ENCODE data around the gene PRKAR2B. TPM values are rescaled to one million over a fixed set of nuclear protein-coding genes. Genes with fewer than 3 reads are reported as not detected.
"Not testable (repeated sequence)": the region's sequence is repeated elsewhere in the genome, so short reads cannot be mapped to it uniquely, and the experiment has no call there.

Gene PRKAR2B
- total RNA-seq, 1 donor from 2014 or later: 21.8 TPM

DNA sequence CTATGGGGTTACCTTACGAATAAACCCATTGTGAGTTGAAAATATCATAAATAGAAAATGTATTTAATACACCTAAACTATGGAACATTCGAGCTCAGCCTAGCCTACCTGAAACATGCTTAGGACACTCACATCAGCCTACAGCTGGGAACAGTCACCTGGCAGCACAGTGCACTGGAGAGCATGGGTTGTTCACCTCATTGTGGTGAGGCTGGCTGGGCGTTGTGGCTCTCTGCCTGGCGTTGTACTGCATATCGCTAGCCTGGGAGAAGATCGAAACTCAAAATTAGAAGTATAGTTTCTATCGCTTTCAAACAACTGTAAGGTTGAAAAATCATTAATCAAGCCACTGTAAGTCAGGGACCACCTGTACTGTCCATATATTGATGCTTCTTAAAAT lies 107.0 kb downstream of the PRKAR2B start:
- intact Hi-C loops (cut with micrococcal nuclease): loop anchor here (5.0 kb wide), 1 partner anchor 354 kb away; no protein-coding TSS in a partner anchor
- DNase-seq: no peak
- Histone ChIP-seq H3K27ac (replicated peaks) (no peak overlapping the region), H3K27me3 (ENCODE audit: low read depth) (no peaks in the 10 kb centered on the region), H3K4me1 (peaks cover 10% of the 10 kb centered on the region), H3K4me3 (no peak overlapping the region), H3K9me3 (replicated peaks) (no peaks in the 10 kb centered on the region), H3K36me3 (no peaks in the 10 kb centered on the region)
- TF ChIP-seq, protein P1, sequence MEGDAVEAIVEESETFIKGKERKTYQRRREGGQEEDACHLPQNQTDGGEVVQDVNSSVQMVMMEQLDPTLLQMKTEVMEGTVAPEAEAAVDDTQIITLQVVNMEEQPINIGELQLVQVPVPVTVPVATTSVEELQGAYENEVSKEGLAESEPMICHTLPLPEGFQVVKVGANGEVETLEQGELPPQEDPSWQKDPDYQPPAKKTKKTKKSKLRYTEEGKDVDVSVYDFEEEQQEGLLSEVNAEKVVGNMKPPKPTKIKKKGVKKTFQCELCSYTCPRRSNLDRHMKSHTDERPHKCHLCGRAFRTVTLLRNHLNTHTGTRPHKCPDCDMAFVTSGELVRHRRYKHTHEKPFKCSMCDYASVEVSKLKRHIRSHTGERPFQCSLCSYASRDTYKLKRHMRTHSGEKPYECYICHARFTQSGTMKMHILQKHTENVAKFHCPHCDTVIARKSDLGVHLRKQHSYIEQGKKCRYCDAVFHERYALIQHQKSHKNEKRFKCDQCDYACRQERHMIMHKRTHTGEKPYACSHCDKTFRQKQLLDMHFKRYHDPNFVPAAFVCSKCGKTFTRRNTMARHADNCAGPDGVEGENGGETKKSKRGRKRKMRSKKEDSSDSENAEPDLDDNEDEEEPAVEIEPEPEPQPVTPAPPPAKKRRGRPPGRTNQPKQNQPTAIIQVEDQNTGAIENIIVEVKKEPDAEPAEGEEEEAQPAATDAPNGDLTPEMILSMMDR (IDR thresholded peaks at IDR 0.05; ENCODE audit: borderline replicate concordance): no peak

DNA sequence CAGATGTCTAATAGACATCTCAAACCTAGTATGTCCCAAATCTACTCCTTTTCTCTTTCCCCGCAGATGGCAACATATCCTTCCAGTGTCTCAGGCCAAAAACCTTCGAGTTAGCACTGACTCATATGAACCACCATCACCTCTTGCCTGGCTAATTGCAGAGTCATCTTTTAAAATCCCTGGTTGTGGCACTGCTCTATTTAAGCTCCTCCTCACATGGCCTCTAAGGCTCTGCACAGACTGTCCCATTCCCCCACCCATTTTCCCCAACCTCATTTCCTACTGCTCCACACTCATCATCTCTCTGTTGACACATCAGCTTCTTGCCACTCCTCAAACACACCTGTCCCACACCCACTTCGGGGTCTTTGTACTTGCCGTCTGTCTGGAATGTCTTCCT lies 107.5 kb downstream of the PRKAR2B start:
- TF ChIP-seq, protein P1 (IDR thresholded peaks at IDR 0.05; ENCODE audit: borderline replicate concordance): no peak
- Histone ChIP-seq H3K27ac (replicated peaks) (no peak overlapping the region), H3K9me3 (replicated peaks) (no peaks in the 10 kb centered on the region), H3K27me3 (ENCODE audit: low read depth) (no peaks in the 10 kb centered on the region), H3K36me3 (no peaks in the 10 kb centered on the region), H3K4me3 (no peak overlapping the region), H3K4me1 (peaks cover 10% of the 10 kb centered on the region)
- no peak for DNase-seq
- intact Hi-C loops (cut with micrococcal nuclease): loop anchor here (5.0 kb wide), 1 partner anchor 355 kb away; no protein-coding TSS in a partner anchor

DNA sequence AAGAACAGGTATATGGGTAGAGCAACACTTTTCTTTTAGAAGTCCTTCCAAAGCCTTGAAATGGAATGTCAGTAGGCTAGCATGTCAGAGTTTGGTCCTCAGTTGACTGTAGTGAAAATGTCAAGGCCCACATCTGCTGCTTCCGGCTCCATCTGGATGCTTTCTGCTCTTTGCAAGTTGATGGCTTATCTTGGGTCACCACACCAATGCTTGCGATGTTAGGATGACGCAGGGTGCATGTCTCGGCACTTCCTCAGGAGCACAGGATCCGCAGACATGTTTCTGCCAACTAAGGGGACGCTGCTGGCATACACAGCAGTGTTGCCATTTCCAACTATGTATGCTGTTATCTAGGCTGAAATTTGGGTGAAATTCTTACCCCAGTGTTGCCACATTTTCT lies 110.3 kb downstream of the PRKAR2B start:
- Histone ChIP-seq H3K4me1 (no peaks in the 10 kb centered on the region), H3K36me3 (no peaks in the 10 kb centered on the region), H3K27ac (replicated peaks) (no peak overlapping the region), H3K9me3 (replicated peaks) (no peaks in the 10 kb centered on the region), H3K4me3 (no peak overlapping the region), H3K27me3 (ENCODE audit: low read depth) (no peaks in the 10 kb centered on the region)
- TF ChIP-seq, protein P1 (IDR thresholded peaks at IDR 0.05; ENCODE audit: borderline replicate concordance): no peak
- intact Hi-C loops (cut with micrococcal nuclease): loop anchor here (5.0 kb wide), 1 partner anchor 358 kb away; no protein-coding TSS in a partner anchor
- DNase-seq: no peak

DNA sequence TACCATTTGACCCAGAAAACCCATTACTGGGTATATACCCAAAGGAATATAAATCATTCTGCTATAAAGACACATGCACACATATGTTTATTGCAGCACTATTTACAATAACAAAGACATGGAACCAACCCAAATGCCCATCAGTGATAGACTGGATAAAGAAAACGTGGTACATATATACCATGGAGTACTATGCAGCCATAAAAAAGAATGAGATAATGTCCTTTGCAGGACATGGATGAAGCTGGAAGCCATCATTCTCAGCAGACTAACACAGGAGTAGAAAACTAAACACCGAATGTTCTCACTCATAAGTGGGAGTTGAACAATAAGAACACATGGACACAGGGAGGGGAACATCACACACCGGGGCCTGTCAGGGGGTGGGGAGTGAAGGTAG lies 111.2 kb downstream of the PRKAR2B start:
- DNase-seq; H3K9me3 ChIP-seq (replicated peaks); intact Hi-C loops (cut with micrococcal nuclease); H3K27ac ChIP-seq (replicated peaks); H3K36me3 ChIP-seq; H3K27me3 ChIP-seq (ENCODE audit: low read depth); H3K4me1 ChIP-seq; H3K4me3 ChIP-seq: not testable (repeated sequence)

DNA sequence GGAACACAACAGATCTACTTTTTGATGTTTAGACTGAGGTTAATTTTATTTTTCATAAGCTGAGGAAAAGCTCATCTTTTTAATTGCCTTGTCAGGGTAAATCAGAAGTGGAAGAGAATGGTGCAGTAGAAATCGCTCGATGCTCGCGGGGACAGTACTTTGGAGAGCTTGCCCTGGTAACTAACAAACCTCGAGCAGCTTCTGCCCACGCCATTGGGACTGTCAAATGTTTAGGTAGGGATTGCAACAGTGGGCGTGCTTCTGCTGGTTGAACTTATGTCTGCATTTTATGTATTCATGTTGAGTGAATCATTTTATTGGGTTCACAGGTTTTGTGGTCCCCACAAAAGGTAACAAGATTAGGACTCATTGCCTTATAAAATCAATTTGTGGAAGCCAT lies 112.6 kb downstream of the PRKAR2B start:
- H3K9me3 ChIP-seq (replicated peaks): no peaks in the 10 kb centered on the region
- no peaks in the 10 kb centered on the region for H3K36me3 ChIP-seq
- intact Hi-C loops (cut with micrococcal nuclease): no loop called here
- no peak overlapping the region for H3K27ac ChIP-seq (replicated peaks)
- H3K27me3 ChIP-seq (ENCODE audit: low read depth): no peaks in the 10 kb centered on the region
- H3K4me1 ChIP-seq: no peaks in the 10 kb centered on the region
- no peak overlapping the region for H3K4me3 ChIP-seq
- DNase-seq: no peak
- TF ChIP-seq, protein P1 (IDR thresholded peaks at IDR 0.05; ENCODE audit: borderline replicate concordance): no peak

DNA sequence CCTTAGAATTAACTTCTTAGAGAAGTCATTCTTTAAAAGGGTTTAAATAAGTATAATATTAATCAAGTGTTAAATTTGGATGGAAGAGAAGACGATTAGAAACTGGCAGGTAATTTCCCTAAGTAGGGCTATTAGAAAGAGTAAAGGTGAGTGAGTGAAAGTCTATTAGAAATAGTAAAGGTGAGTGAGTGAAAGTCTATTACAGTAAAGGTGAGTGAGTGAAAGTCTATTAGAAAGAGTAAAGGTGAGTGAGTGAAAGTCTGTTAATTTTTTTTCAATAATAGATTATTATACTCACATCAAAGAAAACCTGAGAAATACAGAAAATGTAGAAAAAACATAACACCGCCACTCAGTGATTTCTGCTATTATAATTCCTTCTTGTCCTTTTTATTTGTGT lies 113.5 kb downstream of the PRKAR2B start:
- intact Hi-C loops (cut with micrococcal nuclease): no loop called here
- no peaks in the 10 kb centered on the region for H3K4me1 ChIP-seq
- TF ChIP-seq, protein P1 (IDR thresholded peaks at IDR 0.05; ENCODE audit: borderline replicate concordance): no peak
- DNase-seq: no peak
- H3K4me3 ChIP-seq: no peak overlapping the region
- H3K36me3 ChIP-seq: no peaks in the 10 kb centered on the region
- H3K9me3 ChIP-seq (replicated peaks): no peaks in the 10 kb centered on the region
- no peak overlapping the region for H3K27ac ChIP-seq (replicated peaks)
- no peaks in the 10 kb centered on the region for H3K27me3 ChIP-seq (ENCODE audit: low read depth)

All from left ventricle myocardium inferior (tissue), 1 donor.